Chondrocyte (in vitro differentiated cells): ENCODE measurements around the gene PM20D1. TPM values are rescaled to one million over a fixed set of nuclear protein-coding genes. Genes with fewer than 3 reads are reported as not detected.
"Not testable (repeated sequence)": the region's sequence is repeated elsewhere in the genome, so short reads cannot be mapped to it uniquely, and the experiment has no call there.

Experiments
- DNase-seq: peaks from one replicate; pipeline ENCODE4 v3.0.0; 2021; ENCODE audit warnings: mixed read lengths, low spot score
- H3K27ac Mint-ChIP-seq: one replicate; pipeline ENCODE4 v1.8.0; 2021; ENCODE audit warnings: mild to moderate bottlenecking, moderate library complexity, mixed read lengths; ENCODE audit not compliant: unreplicated experiment
- H3K27me3 Mint-ChIP-seq: 2 replicates; pipeline ENCODE4 v1.8.0; 2021; ENCODE audit warnings: low read depth, mixed read lengths
- H3K36me3 Mint-ChIP-seq: 2 replicates; pipeline ENCODE4 v1.8.0; 2021; ENCODE audit warnings: low read depth, mixed read lengths
- H3K4me1 Mint-ChIP-seq: 2 replicates; pipeline ENCODE4 v1.8.0; 2021; ENCODE audit warnings: low read depth, mild to moderate bottlenecking, mixed read lengths
- H3K4me3 Mint-ChIP-seq: one replicate; pipeline ENCODE4 v1.8.0; 2021; ENCODE audit warnings: mild to moderate bottlenecking, moderate library complexity, mixed read lengths; ENCODE audit not compliant: unreplicated experiment
- H3K9me3 Mint-ChIP-seq: 2 replicates; pipeline ENCODE4 v1.8.0; 2021; ENCODE audit warnings: low read depth, mixed read lengths
- CTCF ChIP-seq: fragments of 200-600 bp; sonication (generic); IDR thresholded peaks from 2 replicates; pipeline ENCODE4 v1.5.0; 2021; ENCODE audit warnings: antibody characterized with exemption, mild to moderate bottlenecking, moderate library complexity
- long read RNA-seq: library from polyadenylated mRNA; stranded (forward); transcript quantifications from one replicate; pipeline ENCODE4 v2.0.0, GENCODE V29; 2021
- total RNA-seq: library from RNA; stranded (reverse); gene quantifications from 3 replicates; pipeline ENCODE4 v1.2.1, GENCODE V29; 2021

PM20D1 gene
- not detected in 3 replicates for total RNA-seq
- long read RNA-seq, partial matches to known transcripts: 0 of 1 reads
- long read RNA-seq, other reads (novel, unspliced or antisense): 1 of 1 reads

GRCh38 chr1:205849619-205850355 is at the start of gene PM20D1:
PM20D1 (minus strand) TSS chr1:205850132; CDS start chr1:205850072, 60 bp downstream.
- TF ChIP-seq CTCF: no peak
- no peak for DNase-seq

GRCh38 chr1:205896351-205896750 is 46.4 kb upstream of the PM20D1 start:
- Mint-ChIP-seq H3K36me3 (peaks cover 38% of the 10 kb centered on the region), H3K27me3 (no peaks in the 10 kb centered on the region), H3K4me1 (peaks cover 6% of the 10 kb centered on the region), H3K27ac (no peak overlapping the region), H3K9me3 (peaks cover 32% of the 10 kb centered on the region), H3K4me3 (no peak overlapping the region)
- TF ChIP-seq CTCF: no peak
- no peak for DNase-seq

More at GRCh38 chr1:205849619-205850355, at the start of gene PM20D1:
- Mint-ChIP-seq H3K4me1 (no peaks in the 10 kb centered on the region), H3K27ac (no peak within 1 kb of the TSS), H3K9me3 (peaks cover 9% of the 10 kb centered on the region), H3K27me3 (no peaks in the 10 kb centered on the region), H3K4me3 (no peak within 1 kb of the TSS), H3K36me3 (peaks cover 2% of the 10 kb centered on the region)

- not testable (repeated sequence) for H3K27ac Mint-ChIP-seq, H3K4me3 Mint-ChIP-seq
- H3K36me3 Mint-ChIP-seq: peaks cover 35% of the 10 kb centered on the region
These were observed 44.2 kb upstream of the PM20D1 start for GRCh38 chr1:205894119-205894518.

GRCh38 chr1:205892175-205892574 is 42.2 kb upstream of the PM20D1 start:
- not testable (repeated sequence) for H3K27ac Mint-ChIP-seq
- H3K36me3 Mint-ChIP-seq: peaks cover 28% of the 10 kb centered on the region

More at GRCh38 chr1:205894119-205894518, 44.2 kb upstream of the PM20D1 start:
- not testable (repeated sequence) for DNase-seq, H3K27me3 Mint-ChIP-seq
- peaks cover 25% of the 10 kb centered on the region for H3K4me1 Mint-ChIP-seq
- peaks cover 28% of the 10 kb centered on the region for H3K9me3 Mint-ChIP-seq

GRCh38 chr1:205891481-205891880 is 41.5 kb upstream of the PM20D1 start:
- H3K36me3 Mint-ChIP-seq: peaks cover 25% of the 10 kb centered on the region
- not testable (repeated sequence) for H3K27me3 Mint-ChIP-seq, H3K27ac Mint-ChIP-seq, DNase-seq, H3K4me3 Mint-ChIP-seq
- peaks cover 32% of the 10 kb centered on the region for H3K4me1 Mint-ChIP-seq
- peaks cover 13% of the 10 kb centered on the region for H3K9me3 Mint-ChIP-seq

More at GRCh38 chr1:205892175-205892574, 42.2 kb upstream of the PM20D1 start:
- H3K4me3 Mint-ChIP-seq, H3K27me3 Mint-ChIP-seq, DNase-seq: not testable (repeated sequence)
- Mint-ChIP-seq H3K4me1 (peaks cover 32% of the 10 kb centered on the region), H3K9me3 (peaks cover 19% of the 10 kb centered on the region)

- not testable (repeated sequence) for H3K27ac Mint-ChIP-seq, H3K27me3 Mint-ChIP-seq, DNase-seq, H3K9me3 Mint-ChIP-seq, H3K4me3 Mint-ChIP-seq
- H3K36me3 Mint-ChIP-seq: peaks cover 18% of the 10 kb centered on the region
- peaks cover 32% of the 10 kb centered on the region for H3K4me1 Mint-ChIP-seq
These were observed 40.7 kb upstream of the PM20D1 start for GRCh38 chr1:205890631-205891030.

GRCh38 chr1:205889706-205890105 is 39.8 kb upstream of the PM20D1 start:
- peak overlapping the region; percentile 7 for H3K4me3 Mint-ChIP-seq
- H3K36me3 Mint-ChIP-seq: peaks cover 11% of the 10 kb centered on the region
- peak overlapping the region; percentile 75 for H3K27ac Mint-ChIP-seq
- H3K9me3 Mint-ChIP-seq, H3K27me3 Mint-ChIP-seq, DNase-seq: not testable (repeated sequence)
- H3K4me1 Mint-ChIP-seq: peaks cover 32% of the 10 kb centered on the region

GRCh38 chr1:205889006-205889405 is 39.1 kb upstream of the PM20D1 start:
- peaks cover 32% of the 10 kb centered on the region for H3K4me1 Mint-ChIP-seq
- not testable (repeated sequence) for H3K4me3 Mint-ChIP-seq, H3K36me3 Mint-ChIP-seq, H3K27me3 Mint-ChIP-seq, DNase-seq, H3K9me3 Mint-ChIP-seq
- peak overlapping the region; percentile 75 for H3K27ac Mint-ChIP-seq
